Upper lobe of left lung (tissue), 4 donors: Measurements from ENCODE around the gene DCDC2C.

Experiments
- EP300 ChIP-seq, 4 donors: sonication (generic); formaldehyde crosslinking; IDR thresholded peaks; one replicate each; pipeline ENCODE4 v1.5.1; 2017; ENCODE audit warnings: antibody characterized with exemption in 4 of 4, control low read depth in 2 of 4
- POLR2A ChIP-seq, 4 donors: fragments of 450-650 bp; IDR thresholded peaks; one replicate each; pipeline ENCODE4 v1.5.1; 2016 to 2017; ENCODE audit warnings: antibody characterized with exemption in 4 of 4, mild to moderate bottlenecking in 2 of 4
- TF ChIP-seq, protein P1 (sequence below), 6 experiments: fragments of 450-650 bp in 4 of 6; fragments of 200-600 bp in 2 of 6; sonication (generic) in 2 of 6; IDR thresholded peaks; one replicate each; pipeline ENCODE4 v1.5.1; 2016 to 2019; ENCODE audit warnings: antibody characterized with exemption in 6 of 6

DNA sequence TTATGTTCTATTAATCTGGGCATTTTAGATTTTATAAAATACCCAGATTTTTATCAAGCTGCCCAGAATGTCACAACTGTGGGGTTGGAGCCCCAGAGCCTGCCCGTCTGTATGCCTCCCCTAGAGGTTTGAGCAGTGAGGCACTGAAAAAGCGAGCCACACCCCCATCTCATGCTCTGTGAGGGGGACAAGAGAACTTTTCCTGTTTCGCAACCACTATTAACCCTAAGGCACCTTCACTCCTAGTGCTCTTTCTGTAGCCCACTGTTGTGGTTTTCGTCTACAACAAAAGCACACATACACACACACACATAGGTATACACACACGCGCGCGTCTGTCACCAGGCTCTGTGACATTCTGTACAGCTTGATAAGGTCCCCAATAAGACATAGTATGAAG, 38.0 kb downstream of the DCDC2C start:
- TF ChIP-seq, protein P1, sequence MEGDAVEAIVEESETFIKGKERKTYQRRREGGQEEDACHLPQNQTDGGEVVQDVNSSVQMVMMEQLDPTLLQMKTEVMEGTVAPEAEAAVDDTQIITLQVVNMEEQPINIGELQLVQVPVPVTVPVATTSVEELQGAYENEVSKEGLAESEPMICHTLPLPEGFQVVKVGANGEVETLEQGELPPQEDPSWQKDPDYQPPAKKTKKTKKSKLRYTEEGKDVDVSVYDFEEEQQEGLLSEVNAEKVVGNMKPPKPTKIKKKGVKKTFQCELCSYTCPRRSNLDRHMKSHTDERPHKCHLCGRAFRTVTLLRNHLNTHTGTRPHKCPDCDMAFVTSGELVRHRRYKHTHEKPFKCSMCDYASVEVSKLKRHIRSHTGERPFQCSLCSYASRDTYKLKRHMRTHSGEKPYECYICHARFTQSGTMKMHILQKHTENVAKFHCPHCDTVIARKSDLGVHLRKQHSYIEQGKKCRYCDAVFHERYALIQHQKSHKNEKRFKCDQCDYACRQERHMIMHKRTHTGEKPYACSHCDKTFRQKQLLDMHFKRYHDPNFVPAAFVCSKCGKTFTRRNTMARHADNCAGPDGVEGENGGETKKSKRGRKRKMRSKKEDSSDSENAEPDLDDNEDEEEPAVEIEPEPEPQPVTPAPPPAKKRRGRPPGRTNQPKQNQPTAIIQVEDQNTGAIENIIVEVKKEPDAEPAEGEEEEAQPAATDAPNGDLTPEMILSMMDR (IDR thresholded peaks at IDR 0.05), result no peak
- TF ChIP-seq POLR2A (IDR thresholded peaks at IDR 0.05) (no peak), EP300 (IDR thresholded peaks at IDR 0.05) (no peak)
